Effector CD4-positive, alpha-beta T cell (primary cell): ENCODE measurements around the gene FHIT.
"Not testable (repeated sequence)": the region's sequence is repeated elsewhere in the genome, so short reads cannot be mapped to it uniquely, and the experiment has no call there.

Experiments
- DNase-seq: peaks from one replicate; pipeline ENCODE4 v3.0.0-alpha.2; 2020

FHIT gene

DNA sequence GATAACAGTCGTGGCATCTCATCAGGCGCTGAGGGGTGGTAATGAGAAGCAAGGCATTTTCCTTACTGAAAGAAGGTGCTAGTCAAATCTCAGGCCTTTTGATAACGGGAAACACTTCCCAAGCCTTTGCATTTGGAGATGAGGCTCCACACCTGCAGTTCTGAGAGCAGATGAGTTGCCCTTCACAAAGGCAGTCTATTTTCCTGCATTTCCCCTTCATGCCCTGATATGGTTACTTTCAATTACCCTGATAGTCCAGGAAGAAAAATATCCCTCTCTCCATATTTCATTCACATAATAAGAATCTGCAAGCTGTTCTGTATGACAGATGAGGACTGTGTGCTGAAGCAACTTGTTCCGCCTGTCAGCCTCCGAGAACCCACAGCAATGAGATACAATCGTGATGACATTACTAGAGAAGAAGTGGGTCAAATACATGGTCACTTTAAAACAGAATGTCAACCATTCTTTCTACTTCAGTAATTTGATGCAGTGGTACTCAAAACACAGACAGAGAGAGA lies 25.0 kb downstream of the FHIT start:
- DNase-seq, result no peak

DNA sequence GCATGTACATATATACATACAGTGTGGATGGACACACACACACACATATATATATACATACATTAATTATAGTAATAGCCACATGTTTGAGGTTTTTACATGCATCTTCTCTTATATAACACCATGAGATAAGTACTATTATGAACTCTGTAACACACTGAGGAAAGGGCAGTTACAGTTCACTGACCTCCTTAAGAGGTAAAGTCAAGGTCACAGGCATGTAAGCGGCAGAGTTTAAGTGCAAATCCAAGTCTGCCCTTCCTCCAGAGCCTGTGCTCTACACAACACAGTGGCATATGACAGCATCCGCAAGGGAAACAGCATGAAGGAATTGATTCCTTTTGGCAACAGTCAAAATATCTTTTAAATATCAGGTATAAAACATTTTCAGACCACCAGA lies 26.4 kb downstream of the FHIT start:
- DNase-seq, result no peak

DNA sequence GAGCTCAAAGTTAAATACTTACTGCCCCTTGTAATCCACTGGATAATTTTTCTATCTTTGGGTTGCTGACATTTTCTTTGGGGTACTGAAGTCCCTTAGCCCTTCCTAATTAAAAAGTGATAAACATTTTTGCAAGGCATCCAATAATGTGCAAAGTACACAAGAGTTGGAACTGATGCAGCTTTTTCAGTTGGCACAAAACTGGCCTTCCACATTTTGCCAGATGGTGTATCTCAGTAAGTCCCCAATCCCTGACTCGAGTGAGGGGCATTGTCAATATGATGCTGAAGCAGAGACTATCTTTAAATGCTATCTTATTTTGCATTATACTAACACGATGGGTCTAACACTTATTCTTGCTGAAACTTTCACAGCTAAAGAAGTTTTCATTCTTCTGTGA lies 27.8 kb downstream of the FHIT start:
- DNase-seq, result no peak

DNA sequence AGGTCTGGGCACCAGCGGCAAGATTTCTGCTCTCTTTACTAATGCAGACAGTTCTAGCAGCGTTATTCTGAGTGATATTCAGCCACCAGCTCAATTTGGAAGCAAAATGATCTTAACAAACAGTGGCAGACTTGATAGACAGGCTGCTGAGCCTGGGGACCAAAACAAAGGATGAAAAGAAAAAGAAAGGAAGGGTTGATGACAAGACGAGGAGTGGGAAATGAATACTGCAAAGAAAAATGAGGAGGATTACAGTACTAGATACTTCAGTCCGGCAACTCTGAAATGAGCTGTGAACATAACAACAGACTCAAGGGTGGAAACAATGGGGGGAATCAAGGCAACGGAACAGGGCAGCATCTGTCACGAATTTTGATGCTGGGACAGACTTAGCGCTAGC lies 28.8 kb downstream of the FHIT start:
- DNase-seq, result no peak

DNA sequence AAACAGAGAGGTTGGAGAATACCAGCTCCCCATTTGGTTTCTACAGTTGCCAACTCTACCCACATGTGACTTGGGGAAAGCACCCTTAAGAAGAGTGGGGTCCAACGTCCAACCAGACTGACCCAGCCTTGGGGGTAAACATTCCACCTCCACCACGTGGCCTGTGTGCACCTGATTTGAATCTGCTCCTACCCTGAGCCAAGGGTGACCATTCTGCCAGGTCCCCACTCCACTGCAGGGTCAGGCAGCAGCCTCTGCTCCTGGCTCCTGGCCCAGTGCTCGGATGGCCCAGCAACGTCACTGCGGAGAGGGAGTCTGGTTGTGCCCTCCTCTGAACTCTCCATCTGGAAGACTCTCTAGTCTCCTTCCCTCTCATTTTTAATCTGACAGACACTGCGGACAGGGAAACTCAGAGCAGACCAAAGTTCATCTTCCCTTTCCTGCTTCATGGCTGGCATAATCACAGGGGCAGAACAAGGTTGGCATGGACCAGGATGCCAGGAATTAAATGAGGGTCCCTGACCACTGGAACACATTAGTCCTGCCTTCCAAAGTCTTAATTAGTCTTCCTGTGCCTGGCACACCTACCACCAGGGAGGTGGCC lies 29.4 kb downstream of the FHIT start:
- no peak for DNase-seq

DNA sequence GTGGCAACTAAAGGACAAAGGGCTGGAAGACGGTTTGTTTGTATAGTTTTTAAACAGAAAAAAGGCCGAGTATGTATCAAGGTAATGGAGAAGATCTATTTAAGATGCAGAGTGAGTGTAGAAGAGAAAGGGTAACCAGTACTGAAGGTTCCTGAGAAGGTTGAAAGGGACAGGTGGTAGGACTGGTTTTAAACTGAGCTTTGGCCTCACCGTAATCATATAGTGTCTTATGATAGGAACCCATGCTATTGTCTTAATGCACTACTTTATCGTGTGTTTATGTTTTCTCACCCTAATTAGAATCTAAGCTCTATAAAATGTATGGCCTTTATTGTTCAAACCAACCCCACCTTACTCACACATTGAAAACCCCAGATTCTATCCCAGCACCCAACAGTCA lies 32.7 kb downstream of the FHIT start:
- DNase-seq, result no peak

DNA sequence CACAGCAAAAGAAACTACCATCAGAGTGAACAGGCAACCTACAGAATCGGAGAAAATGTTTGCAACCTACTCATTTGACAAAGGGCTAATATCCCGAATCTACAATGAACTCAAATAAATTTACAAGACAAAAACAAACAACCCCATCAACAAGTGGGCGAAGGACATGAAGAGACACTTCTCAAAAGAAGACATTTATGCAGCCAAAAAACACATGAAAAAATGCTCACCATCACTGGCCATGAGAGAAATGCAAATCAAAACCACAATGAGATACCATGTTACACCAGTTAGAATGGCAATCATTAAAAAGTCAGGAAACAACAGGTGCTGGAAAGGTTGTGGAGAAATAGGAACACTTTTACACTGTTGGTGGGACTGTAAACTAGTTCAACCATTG lies 35.1 kb downstream of the FHIT start:
- DNase-seq, result not testable (repeated sequence)

DNA sequence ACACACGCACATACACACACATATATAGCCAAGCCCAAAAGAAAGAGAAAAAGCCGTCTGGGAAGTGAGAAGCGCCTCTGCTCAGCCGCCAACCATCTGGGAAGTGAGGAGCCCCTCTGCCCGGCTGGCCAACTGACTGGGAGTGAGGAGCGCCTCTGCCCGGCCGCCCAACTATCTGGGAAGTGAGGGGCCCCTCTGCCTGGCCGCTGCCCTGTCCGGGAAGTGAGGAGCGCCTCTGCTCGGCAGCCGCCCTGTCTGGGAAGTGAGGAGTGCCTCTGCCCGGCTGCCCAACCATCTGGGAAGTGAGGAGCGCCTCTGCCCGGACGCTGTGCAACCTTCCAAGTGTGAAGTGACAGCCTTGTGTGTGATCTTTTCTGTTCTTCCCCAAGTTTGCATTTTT lies 49.2 kb downstream of the FHIT start:
- DNase-seq, result no peak

DNA sequence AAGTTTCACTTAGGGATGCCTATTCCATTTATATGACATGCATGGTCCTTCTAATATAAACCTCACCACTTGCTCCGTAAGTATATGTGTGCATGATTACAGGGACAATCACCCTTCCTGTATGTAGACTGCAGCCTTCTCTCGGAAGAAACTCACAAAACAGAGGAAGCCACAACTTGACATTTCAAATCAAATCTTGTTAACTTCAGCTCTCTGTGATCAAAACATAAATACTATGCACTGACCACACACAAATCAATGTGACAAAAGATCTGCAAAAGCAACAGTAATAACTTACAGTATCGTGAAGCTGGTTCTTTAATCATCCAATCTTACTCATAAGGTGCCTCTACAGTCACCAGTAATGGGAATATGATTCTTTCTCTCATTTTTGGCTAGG lies 50.2 kb downstream of the FHIT start:
- no peak for DNase-seq

DNA sequence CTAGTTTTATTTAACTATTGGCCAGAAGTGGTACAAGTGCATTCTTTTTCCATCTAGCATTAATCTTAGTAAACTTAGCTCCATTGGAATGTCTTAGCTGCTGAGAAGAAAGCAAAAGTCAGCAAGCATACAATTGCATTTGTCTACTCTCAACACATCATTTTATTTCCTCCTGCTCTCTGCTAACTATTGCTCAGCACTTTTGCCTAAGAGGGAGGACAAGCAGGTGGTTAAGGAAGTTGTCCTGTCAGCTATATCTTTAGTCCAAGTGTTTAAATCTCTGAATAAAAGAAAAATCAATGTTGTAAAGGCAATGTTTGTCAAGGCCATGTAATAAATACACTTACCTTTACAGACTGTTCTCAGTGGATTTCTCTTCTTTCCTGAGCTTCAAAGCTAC lies 51.0 kb downstream of the FHIT start:
- DNase-seq, result no peak

DNA sequence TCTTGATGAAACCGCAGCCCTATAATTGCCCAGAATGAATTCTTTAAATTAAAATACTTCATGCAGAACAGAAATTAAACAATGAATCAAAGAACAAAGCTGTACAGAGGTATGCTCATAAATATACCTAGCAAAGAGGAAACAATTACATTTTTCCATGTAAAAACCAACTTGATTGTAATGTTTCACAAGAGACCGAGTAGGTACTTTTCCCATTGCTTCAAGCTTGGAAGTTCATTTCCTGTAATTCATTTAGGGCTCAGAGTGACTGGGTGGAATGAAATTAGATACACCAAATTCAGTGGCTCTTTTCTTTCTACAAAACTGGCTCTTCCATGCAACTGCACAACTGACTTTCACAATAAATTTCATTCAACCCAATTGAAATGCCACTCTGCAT lies 51.4 kb downstream of the FHIT start:
- DNase-seq, result no peak

DNA sequence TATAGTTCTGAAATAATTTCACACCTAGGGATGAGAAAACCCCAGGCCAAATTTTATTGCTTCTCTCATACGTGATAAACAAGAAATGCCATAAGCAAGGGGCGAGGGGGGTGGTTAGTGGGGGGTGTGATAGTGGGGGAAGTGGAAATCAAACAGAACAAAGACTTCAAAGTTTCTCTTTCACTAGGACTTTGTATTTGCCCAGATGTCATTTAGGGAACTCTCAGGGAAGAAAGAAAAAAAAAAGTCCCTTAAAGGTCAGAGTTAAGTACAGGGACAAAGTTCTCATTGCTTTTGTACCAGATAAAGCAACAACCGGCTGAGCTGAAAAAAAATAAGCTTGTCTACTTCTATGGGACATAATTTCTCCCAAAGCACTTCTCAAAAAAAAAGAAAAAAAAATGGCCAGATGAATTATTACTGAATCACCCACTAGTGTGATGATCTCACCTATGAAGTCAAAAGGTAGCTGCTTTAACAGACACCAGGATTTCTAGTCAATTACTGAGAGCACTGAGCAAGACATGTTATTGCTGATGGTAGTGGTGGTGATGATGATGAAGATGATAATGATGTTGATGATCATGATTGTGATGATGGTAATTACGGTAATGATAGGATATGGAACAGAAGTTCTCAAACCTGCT lies 56.2 kb downstream of the FHIT start:
- DNase-seq, result no peak

DNA sequence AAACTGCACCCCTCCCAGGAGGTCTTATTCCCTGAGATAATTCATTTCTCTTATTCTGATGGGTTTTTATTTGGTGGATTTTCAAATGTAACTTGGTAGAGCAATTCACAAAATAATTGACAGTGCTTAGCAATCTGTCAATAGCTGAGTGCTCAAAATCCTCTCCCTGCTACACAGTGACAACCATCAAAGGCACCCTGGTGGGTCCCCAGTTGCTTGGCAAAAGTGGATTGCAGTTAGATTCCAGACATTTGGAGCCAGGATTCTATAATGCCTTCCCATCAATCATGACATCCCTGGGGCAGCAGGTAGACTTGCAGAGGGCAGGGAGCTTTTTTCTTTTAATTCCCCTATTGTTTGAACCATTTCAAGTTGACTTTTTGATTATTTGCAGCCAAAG lies 59.0 kb downstream of the FHIT start:
- no peak for DNase-seq

DNA sequence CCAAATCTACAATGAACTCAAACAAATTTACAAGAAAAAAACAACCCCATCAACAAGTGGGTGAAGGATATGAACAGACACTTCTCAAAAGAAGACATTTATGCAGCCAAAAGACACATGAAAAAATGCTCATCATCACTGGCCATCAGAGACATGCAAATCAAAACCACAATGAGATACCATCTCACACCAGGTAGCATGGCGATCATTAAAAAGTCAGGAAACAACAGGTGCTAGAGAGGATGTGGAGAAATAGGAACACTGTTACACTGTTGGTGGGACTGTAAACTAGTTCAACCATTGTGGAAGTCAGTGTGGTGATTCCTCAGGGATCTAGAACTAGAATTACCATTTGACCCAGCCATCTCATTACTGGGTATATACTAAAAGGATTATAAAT lies 61.0 kb downstream of the FHIT start:
- not testable (repeated sequence) for DNase-seq

DNA sequence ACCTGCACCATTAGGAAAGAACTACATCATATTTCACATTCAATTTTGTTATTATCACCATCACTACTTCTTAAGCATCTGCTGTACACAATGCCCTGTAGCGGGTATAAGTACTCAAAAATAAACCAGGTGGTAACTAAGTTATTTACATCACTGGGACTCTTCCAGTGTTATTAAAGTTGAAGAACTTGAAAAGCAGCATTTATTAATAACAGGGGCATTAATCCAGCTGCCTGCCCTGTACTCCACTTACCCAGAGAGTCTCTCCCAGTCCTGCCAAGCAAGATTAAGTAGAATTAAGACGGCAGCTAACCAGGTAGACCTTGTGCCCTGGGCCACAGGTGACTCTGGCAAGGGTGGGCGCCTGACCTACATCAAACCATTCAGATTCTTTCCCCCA lies 65.2 kb downstream of the FHIT start:
- DNase-seq, result no peak

DNA sequence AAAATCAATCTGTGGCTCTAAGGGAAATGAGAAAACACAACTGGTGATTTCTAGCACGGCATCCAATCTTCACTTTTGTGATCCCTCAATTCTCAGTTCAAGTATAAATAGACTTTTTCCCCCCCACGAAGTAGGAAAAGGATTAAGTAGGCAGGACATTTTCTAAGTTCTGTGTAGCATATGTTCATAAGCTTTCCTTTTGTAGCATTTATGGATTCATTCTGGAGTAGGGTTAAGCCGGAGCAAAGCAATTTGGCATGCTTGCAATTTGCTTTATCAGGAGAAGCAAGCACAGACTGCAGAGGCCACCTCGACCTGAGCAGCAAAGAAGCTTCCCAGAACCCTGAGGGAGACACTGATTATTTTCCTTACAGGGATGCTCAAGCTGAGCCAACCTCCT lies 66.3 kb downstream of the FHIT start:
- DNase-seq, result no peak

DNA sequence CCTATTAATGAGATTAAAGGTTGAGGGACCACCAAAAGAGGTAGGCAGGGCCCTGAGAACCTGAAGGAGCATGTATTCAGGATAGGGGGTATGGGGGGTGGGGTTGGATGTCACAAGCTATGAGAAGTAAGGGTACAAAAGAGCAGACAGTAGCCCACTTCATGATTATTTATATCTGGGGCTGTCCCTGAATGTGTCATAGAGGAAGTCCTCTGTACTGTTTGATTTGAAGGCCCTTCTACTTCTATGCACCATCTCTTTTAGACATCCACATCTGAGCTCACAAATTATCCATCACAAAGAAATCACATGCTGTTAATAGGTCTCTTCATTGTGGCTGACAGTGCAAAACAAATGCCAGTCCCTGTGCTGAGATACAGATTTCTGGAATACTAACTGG lies 68.6 kb downstream of the FHIT start:
- DNase-seq, result no peak

DNA sequence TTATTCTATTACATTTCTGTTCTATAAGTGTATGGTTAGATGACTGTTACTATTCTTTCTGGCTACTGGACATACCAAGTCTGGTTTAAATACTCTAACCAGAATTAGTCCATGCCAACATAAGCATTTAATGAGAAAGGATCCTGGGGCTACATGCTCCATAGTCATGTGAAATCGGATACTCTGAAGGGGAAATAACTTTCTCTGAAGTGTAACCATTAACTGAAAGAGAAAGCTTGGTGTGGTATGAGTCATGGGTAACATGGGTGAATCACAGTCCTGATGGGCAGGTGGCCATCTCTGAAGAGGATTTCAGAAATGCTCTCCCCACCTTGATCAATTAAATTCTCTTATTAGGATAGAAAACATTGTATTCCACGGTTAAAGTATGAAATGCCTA lies 69.4 kb downstream of the FHIT start:
- DNase-seq, result no peak

DNA sequence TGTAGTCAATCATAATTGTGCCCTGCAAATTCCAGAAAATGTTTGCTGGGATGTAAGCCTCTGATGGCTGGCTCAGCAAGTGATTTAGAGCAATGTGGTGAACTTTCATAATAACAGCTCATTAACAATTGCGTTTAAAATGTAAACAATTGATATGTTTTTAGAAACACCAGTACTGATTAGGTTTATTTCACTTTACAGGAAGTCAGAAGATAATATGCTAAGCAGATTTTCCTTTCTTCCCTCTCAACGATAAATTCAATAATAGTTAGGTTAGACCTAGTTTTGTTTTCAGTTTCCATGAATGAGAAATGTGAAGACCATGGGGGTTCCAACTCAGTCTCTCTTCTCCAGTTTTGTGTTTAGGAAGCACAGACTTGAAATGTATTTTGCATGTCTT lies 71.0 kb downstream of the FHIT start:
- DNase-seq, result no peak

DNA sequence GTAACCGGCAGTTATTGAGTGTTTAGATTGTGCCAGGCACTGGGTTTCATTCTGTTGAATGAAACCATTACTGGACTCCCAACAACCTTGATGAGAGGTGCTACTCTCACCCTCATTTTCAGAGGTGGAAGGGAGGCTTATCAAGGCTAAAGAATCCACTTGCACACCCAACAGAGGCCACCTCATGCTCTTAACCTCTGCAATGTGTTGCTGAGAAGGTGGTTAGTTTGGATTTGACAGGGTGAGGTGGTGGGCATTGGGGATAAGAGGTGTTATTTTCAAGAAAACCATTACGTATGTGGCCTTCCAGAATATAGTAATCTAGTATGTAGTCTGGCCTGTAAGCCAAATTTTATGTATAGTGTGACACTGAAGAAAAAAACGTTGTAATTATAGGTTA lies 73.1 kb downstream of the FHIT start:
- no peak for DNase-seq

DNA sequence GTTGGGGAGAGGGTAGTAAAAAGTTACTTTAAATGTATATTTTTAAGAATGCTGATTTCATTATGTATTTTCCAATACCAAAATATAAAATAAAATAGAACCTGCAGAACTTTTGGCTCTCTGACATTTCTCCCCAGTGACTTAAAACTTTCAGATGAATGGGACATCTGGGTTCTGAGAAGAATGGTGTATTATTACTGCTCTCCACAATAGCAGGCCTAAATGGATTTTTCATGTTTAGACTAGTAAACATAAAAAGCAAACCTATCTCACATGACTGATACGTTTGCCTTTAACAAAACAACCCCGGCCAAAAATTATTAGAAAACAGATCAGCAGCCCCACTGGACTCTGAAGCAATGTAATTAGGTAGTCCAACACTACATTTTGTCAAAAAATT lies 73.8 kb downstream of the FHIT start:
- DNase-seq, result no peak

DNA sequence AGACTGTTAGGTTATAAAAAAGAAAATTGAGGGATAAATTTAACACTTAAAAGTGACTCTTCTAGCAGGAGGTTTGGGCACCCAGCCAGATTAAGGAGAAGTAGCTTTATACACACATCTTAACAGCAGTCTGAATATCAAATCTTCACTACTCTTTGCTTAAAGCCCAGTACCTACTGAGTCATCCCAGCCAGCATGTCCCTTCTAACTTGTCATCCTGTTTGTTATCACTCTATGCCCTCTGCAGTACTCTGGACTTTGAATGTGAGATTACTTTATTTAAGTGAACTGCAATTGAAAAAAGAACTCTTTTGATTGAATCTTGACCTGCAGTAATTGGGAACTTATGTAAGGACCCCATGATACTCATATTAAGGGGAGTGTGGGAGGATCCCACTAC lies 77.6 kb downstream of the FHIT start:
- no peak for DNase-seq

DNA sequence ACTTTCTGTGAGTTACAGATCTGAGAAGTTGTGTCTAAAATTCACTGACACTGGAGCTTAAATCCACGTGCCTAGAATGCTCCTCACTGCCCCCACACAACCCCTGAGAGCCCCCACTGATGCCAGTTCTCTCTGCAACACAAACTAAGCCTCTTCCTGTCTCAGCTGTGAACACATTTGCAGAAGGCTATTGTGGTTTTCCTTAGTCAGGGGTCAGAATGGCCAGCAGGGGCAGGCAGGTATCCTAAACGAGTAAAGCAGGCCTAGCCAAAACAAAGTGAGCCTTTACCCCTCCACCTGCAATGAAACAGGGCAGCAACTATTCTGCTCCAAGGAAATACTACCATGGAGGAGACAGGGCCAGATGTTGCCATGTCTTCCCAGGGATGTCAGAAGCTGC lies 78.6 kb downstream of the FHIT start:
- no peak for DNase-seq

DNA sequence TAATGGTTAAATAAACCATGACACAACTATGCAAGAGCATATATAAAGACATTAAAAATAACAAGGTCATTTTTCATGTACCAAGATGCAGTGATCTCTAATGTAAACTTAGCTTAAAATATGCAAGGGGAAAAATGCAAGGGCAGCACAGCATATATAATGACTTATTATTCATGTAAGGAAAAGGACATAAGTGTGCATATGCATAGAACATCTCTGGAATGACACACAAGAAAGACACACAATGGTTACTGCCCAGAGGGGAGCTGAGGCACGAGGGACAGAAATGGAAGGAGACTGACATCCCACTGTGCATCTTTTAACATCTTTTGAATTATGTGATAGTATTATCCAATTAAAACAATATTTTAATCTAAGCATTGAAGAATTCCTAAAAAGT lies 79.0 kb downstream of the FHIT start:
- no peak for DNase-seq

DNA sequence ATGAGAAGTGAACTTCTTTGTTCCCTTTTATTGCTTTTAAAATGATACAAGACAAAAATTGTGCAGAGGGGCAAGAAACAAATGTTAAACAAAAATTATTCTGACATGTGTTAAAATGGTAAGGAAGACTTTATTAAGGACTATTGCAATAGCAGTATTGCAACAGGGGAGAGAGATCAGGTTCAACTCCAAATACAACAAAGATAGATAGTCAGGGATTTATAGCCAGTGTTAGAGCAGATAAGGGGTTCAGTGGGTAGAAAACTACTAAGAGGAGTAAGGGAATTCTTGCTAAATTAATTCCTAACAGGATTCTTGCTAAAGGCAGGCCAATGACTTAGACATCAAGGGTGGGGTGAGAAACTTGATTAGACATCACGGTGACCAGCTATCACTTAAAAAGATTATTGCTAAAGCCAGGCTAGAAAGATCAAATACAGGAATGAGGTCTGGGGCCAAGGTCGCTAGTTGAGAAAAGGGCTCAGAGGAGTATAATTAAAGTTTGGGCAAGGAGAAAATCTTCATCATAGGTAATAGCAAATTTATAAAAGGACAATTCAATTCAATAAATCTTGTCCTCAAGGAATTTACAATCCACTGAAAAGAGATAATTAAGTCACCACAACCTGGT lies 81.5 kb downstream of the FHIT start:
- no peak for DNase-seq
